ENCODE measurements around the gene STYX. TPM values are rescaled to one million over a fixed set of nuclear protein-coding genes. Genes with fewer than 3 reads are reported as not detected.

Gene STYX, protein sequence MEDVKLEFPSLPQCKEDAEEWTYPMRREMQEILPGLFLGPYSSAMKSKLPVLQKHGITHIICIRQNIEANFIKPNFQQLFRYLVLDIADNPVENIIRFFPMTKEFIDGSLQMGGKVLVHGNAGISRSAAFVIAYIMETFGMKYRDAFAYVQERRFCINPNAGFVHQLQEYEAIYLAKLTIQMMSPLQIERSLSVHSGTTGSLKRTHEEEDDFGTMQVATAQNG
- polyA plus RNA-seq (2012; rRNA removed), result 3.5 and 5.3 TPM in 2 replicates
- 7.4 and 10.2 TPM in 2 replicates for polyA plus RNA-seq (2012; cell fraction: cytosol; rRNA removed)
- 2.0 and 3.1 TPM in 2 replicates for polyA plus RNA-seq (2012; cell fraction: nucleus; rRNA removed)

GRCh38 chr14:52729925-52730708, at the start of gene STYX:
TSS of gene STYX (plus strand) at chr14:52730166. CDS start at chr14:52730475, 309 bp downstream.
- Histone ChIP-seq H3K27me3 (ENCODE audit: insufficient read depth) (no peaks in the 10 kb centered on the region), H3K9me3 (no peaks in the 10 kb centered on the region), H3K4me1 (ENCODE audit: control insufficient read depth in 1 of 2, insufficient read depth in 2 of 2, low read depth in 1 of 2, low read length in 1 of 2) (no peaks in the 10 kb centered on the region; a peak in 2 of 4 replicates), H3K9me2 (no peaks in the 10 kb centered on the region), H4K20me1 (ENCODE audit: insufficient read depth) (no peaks in the 10 kb centered on the region), H3F3A (replicated peaks; ENCODE audit: insufficient read depth) (peaks cover 38% of the 10 kb centered on the region), H3K4me3 (ENCODE audit: low read depth in 2 of 2, low read length in 1 of 2) (peak within 1 kb of the TSS; percentile 89 to 91), H3K36me3 (replicated peaks in 1 of 2; ENCODE audit: control insufficient read depth in 1 of 2, insufficient read depth in 2 of 2, low read length in 1 of 2) (peaks cover 28 to 41% of the 10 kb centered on the region in 2 experiments), H3K27ac (ENCODE audit: low read depth in 2 of 2, low read length in 1 of 2) (peak within 1 kb of the TSS; percentile 69 to 71), H3K9ac (peak within 1 kb of the TSS; percentile 81), H2AFZ (ENCODE audit: low read depth) (peak within 1 kb of the TSS; percentile 92), H3K4me2 (peak within 1 kb of the TSS; percentile 78), H3K79me2 (ENCODE audit: insufficient read depth) (peaks cover 42% of the 10 kb centered on the region)
- DNase-seq, result peak; percentile 94
- CTCF ChIA-PET, result interaction anchor here (0.8 to 1.2 kb wide), 2 partner anchors 46 to 221 kb away, joined by 3 read pairs; partner anchors contain the start of gene FERMT2
- 1% methylated on average over 20 of the region's 72 CpGs for WGBS (ENCODE audit: low lambda C conversion rate)
- POLR2A ChIA-PET, result interaction anchor here (1.0 to 1.4 kb wide), 2 partner anchors 61 to 177 kb away, joined by 3 read pairs; partner anchors contain the start of genes GNPNAT1, GPR137C and TXNDC16
- TF ChIP-seq, protein P1, sequence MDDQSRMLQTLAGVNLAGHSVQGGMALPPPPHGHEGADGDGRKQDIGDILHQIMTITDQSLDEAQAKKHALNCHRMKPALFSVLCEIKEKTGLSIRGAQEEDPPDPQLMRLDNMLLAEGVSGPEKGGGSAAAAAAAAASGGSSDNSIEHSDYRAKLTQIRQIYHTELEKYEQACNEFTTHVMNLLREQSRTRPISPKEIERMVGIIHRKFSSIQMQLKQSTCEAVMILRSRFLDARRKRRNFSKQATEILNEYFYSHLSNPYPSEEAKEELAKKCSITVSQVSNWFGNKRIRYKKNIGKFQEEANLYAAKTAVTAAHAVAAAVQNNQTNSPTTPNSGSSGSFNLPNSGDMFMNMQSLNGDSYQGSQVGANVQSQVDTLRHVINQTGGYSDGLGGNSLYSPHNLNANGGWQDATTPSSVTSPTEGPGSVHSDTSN (IDR thresholded peaks at IDR 0.05), result no peak
- peak; percentile 60; the same call in 1 of the 2 replicates for TF ChIP-seq MXI1 (IDR thresholded peaks at IDR 0.05; ENCODE audit: low read depth, low read length)
- TF ChIP-seq YY1 (IDR thresholded peaks at IDR 0.05; ENCODE audit: low read depth), result peak; percentile 77
- no peak for TF ChIP-seq RFX5 (IDR thresholded peaks at IDR 0.05; ENCODE audit: low read length)
- TF ChIP-seq, protein P2, sequence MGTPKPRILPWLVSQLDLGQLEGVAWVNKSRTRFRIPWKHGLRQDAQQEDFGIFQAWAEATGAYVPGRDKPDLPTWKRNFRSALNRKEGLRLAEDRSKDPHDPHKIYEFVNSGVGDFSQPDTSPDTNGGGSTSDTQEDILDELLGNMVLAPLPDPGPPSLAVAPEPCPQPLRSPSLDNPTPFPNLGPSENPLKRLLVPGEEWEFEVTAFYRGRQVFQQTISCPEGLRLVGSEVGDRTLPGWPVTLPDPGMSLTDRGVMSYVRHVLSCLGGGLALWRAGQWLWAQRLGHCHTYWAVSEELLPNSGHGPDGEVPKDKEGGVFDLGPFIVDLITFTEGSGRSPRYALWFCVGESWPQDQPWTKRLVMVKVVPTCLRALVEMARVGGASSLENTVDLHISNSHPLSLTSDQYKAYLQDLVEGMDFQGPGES (IDR thresholded peaks at IDR 0.05; ENCODE audit: low read depth, low read length), result no peak; the same call in 1 of the 2 replicates
- TF ChIP-seq EP300 (IDR thresholded peaks at IDR 0.05; ENCODE audit: borderline replicate concordance in 1 of 2, low read depth in 1 of 2, low read length in 1 of 2), result peak in 1 of 2 experiments; percentile 4; a peak in 1 of 4 replicates
- no peak for TF ChIP-seq RCOR1 (IDR thresholded peaks at IDR 0.05; ENCODE audit: low read length)
- TF ChIP-seq GABPA (IDR thresholded peaks at IDR 0.05; ENCODE audit: low read depth), result no peak
- TF ChIP-seq ELF1 (IDR thresholded peaks at IDR 0.05), result no peak
- TF ChIP-seq USF2 (IDR thresholded peaks at IDR 0.05; ENCODE audit: borderline replicate concordance, low read depth, low read length), result no peak
- TF ChIP-seq TAF1 (IDR thresholded peaks at IDR 0.05; ENCODE audit: borderline replicate concordance, low read depth, low read length), result peak; percentile 81
- no peak for TF ChIP-seq JUND (IDR thresholded peaks at IDR 0.05)
- no peak for TF ChIP-seq TEAD4 (IDR thresholded peaks at IDR 0.05; ENCODE audit: borderline replicate concordance, insufficient read depth)
- TF ChIP-seq NRF1 (IDR thresholded peaks at IDR 0.05; ENCODE audit: low read depth, low read length), result peak; percentile 66
- no peak for TF ChIP-seq REST (IDR thresholded peaks at IDR 0.05; ENCODE audit: low read depth, low read length)
- no peak for TF ChIP-seq RAD21 (IDR thresholded peaks at IDR 0.05; ENCODE audit: low read length)
- peak; percentile 33; the same call in 1 of the 2 replicates for TF ChIP-seq TCF12 (IDR thresholded peaks at IDR 0.05)
- TF ChIP-seq SIN3A (IDR thresholded peaks at IDR 0.05; ENCODE audit: borderline replicate concordance, low read depth, low read length), result peak; percentile 31; the same call in 1 of the 2 replicates
- peak; percentile 79 for TF ChIP-seq POLR2AphosphoS5 (IDR thresholded peaks at IDR 0.05; ENCODE audit: low read depth, low read length)
- no peak for TF ChIP-seq ZBTB33 (IDR thresholded peaks at IDR 0.05; ENCODE audit: borderline replicate concordance, low read depth)
- TF ChIP-seq FOXJ3 (CRISPR knock-in tag; IDR thresholded peaks at IDR 0.05), result no peak
- TF ChIP-seq CHD2 (IDR thresholded peaks at IDR 0.05; ENCODE audit: low read length, partially characterized antibody), result peak; percentile 49

All from SK-N-SH (cell line).